Measurements from ENCODE around the gene IL36RN. TPM values are rescaled to one million over a fixed set of nuclear protein-coding genes. Genes with fewer than 3 reads are reported as not detected.

The IL36RN gene
- total RNA-seq, 6 experiments from 2014 or later: not detected

DNA sequence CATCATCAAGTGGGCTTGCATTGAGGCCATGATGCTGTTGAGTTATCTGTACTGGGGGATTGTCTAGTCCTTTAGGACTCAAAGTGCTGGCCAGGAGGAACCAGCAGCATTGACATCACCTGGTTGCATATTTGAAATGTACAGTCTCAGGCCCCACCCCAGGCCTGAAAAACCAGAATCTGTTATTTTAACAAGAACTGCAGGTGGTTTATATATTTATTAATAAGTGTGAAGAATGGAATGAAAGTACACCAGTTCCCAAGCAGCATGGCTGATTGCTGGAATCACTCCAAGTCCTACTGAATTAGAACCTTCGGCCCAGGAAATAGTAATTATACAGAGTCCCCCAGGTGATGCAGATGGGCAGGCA is 11.6 kb downstream of the IL36RN start:
- DNase-seq (no peak), ATAC-seq (no peak)
- 75% methylated on average over 1 of the region's 1 CpG for WGBS (ENCODE audit: insufficient coverage, low coverage, low lambda C conversion rate, missing lambda C conversion rate)
- no peaks in the 10 kb centered on the region for H3K36me3 ChIP-seq
- TF ChIP-seq POLR2A (IDR thresholded peaks at IDR 0.05): no peak
- TF ChIP-seq, protein P1, sequence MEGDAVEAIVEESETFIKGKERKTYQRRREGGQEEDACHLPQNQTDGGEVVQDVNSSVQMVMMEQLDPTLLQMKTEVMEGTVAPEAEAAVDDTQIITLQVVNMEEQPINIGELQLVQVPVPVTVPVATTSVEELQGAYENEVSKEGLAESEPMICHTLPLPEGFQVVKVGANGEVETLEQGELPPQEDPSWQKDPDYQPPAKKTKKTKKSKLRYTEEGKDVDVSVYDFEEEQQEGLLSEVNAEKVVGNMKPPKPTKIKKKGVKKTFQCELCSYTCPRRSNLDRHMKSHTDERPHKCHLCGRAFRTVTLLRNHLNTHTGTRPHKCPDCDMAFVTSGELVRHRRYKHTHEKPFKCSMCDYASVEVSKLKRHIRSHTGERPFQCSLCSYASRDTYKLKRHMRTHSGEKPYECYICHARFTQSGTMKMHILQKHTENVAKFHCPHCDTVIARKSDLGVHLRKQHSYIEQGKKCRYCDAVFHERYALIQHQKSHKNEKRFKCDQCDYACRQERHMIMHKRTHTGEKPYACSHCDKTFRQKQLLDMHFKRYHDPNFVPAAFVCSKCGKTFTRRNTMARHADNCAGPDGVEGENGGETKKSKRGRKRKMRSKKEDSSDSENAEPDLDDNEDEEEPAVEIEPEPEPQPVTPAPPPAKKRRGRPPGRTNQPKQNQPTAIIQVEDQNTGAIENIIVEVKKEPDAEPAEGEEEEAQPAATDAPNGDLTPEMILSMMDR (IDR thresholded peaks at IDR 0.05): no peak
- H3K9me3 ChIP-seq: no peaks in the 10 kb centered on the region
- intact Hi-C loops (cut with DNase I): no loop called here
- no peaks in the 10 kb centered on the region for H3K27me3 ChIP-seq
- no peaks in the 10 kb centered on the region for H3K4me1 ChIP-seq
- H3K4me3 ChIP-seq: no peak overlapping the region
- no peak overlapping the region for H3K27ac ChIP-seq

DNA sequence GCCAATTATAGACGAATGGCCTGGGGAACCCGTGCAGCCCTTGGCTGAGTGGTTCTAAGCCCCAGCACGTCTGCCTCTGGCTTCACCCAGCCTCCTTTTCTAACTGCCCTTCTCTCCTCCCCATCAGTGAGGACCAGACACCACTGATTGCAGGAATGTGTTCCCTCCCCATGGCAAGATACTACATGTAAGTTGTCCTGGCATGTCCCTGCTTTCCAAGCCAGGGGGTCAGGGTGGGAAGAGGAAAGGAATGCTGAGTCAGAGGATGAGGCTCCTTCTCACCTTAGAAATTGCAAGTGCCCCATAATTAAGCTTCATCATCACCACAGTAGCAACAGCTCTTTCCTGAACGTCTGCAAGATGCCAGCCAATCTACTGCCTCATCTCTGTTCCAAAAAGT is 13.6 kb downstream of the IL36RN start:
- DNase-seq (no peak), ATAC-seq (no peak)
- TF ChIP-seq, protein P1 (IDR thresholded peaks at IDR 0.05): no peak
- TF ChIP-seq POLR2A (IDR thresholded peaks at IDR 0.05): no peak
- Histone ChIP-seq H3K27ac (no peak overlapping the region), H3K27me3 (no peaks in the 10 kb centered on the region), H3K36me3 (no peaks in the 10 kb centered on the region), H3K4me1 (no peaks in the 10 kb centered on the region), H3K4me3 (no peak overlapping the region), H3K9me3 (no peaks in the 10 kb centered on the region)
- intact Hi-C loops (cut with DNase I): no loop called here
- no CpG with 5 or more reads among the region's 4 CpGs for WGBS (ENCODE audit: insufficient coverage, low coverage, low lambda C conversion rate, missing lambda C conversion rate)

DNA sequence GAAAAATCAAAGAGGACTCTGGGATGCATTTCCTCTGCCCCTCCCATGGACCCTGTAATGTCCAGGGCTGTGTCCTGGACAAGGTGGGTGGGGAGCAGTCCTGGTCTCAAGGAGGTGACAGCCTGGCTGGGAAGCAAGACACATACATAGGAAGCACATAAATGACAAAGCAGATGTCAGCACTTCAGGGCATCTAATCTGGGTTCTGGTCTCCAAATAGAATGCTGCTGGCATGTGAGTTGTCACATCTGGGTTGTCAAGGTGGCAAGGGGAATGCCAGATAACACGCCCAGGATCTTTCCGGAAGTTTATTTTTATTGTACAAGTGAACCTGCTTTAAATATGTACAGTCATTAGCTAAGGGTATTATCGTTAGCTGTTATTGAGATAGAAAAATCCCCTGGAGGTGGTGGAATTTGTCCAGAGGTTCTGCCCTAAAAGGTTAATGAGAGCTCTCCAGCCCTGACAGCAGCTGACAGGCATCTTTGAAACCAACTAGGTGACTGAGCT is 14.4 kb downstream of the IL36RN start:
- TF ChIP-seq, protein P1 (IDR thresholded peaks at IDR 0.05): no peak
- TF ChIP-seq POLR2A (IDR thresholded peaks at IDR 0.05): no peak
- H3K4me1 ChIP-seq: peaks cover 0 to under 1% (median 0%) of the 10 kb centered on the region in 4 donors
- no peaks in the 10 kb centered on the region for H3K9me3 ChIP-seq
- H3K27ac ChIP-seq: no peak overlapping the region
- H3K27me3 ChIP-seq: no peaks in the 10 kb centered on the region
- intact Hi-C loops (cut with DNase I): no loop called here
- H3K36me3 ChIP-seq: no peaks in the 10 kb centered on the region
- DNase-seq (no peak), ATAC-seq (no peak)
- WGBS (ENCODE audit: insufficient coverage, low coverage, low lambda C conversion rate, missing lambda C conversion rate): 56% methylated on average over 3 of the region's 3 CpGs
- no peak overlapping the region for H3K4me3 ChIP-seq

DNA sequence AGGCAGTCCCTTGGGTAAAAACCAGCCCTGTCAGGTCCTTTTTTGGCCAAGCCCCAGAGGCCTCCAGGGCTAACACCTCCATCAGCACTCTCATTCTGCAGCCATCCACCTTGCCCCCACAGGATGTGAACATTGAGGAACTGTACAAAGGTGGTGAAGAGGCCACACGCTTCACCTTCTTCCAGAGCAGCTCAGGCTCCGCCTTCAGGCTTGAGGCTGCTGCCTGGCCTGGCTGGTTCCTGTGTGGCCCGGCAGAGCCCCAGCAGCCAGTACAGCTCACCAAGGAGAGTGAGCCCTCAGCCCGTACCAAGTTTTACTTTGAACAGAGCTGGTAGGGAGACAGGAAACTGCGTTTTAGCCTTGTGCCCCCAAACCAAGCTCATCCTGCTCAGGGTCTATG is 16.0 kb downstream of the IL36RN start:
- DNase-seq: no peak

More for the DNA sequence above, 16.0 kb downstream of the IL36RN start:
- H3K36me3 ChIP-seq: no peaks in the 10 kb centered on the region
- 65% methylated on average over 2 of the region's 5 CpGs for WGBS (ENCODE audit: insufficient coverage, low coverage, low lambda C conversion rate, missing lambda C conversion rate)
- intact Hi-C loops (cut with DNase I): no loop called here
- peaks cover 0 to 6% (median 0%) of the 10 kb centered on the region in 4 donors for H3K4me1 ChIP-seq
- no peaks in the 10 kb centered on the region for H3K27me3 ChIP-seq
- no peak for ATAC-seq
- H3K9me3 ChIP-seq: no peaks in the 10 kb centered on the region
- no peak overlapping the region for H3K27ac ChIP-seq
- no peak for TF ChIP-seq POLR2A (IDR thresholded peaks at IDR 0.05)
- TF ChIP-seq, protein P1 (IDR thresholded peaks at IDR 0.05): no peak
- H3K4me3 ChIP-seq: no peak overlapping the region

Measured in right lobe of liver (tissue), 6 donors.